ENCODE results near the gene GAST. TPM values are rescaled to one million over a fixed set of nuclear protein-coding genes. Genes with fewer than 3 reads are reported as not detected.

Gene GAST
- total RNA-seq, 1 experiment from 2014 or later = not detected

- BruUV-seq (replicated peaks) = no TSS peak
- H3K4me3 Mint-ChIP-seq (ENCODE audit: unreplicated experiment) = peak overlapping the region; percentile 94
- H3K27ac Mint-ChIP-seq (ENCODE audit: low read depth, unreplicated experiment) = no peak overlapping the region
- intact Hi-C loops (cut with micrococcal nuclease) = no loop called here
- no peak for TF ChIP-seq CTCF (IDR thresholded peaks at IDR 0.05; ENCODE audit: unreplicated experiment)
- no peaks in the 10 kb centered on the region for H3K27me3 Mint-ChIP-seq (ENCODE audit: insufficient read depth, unreplicated experiment)
- no peak for DNase-seq (ENCODE audit: unreplicated experiment)
- H3K4me1 Mint-ChIP-seq (ENCODE audit: insufficient read depth, unreplicated experiment) = peaks cover 6% of the 10 kb centered on the region
- CTCF ChIA-PET = interaction anchor here (0.7 to 2.0 kb wide), 6 partner anchors 12 to 802 kb away, joined by 4 to 6 read pairs (median 4); no protein-coding TSS in a partner anchor
- H3K36me3 Mint-ChIP-seq (ENCODE audit: insufficient read depth, unreplicated experiment) = peaks cover 72% of the 10 kb centered on the region
- H3K9me3 Mint-ChIP-seq (ENCODE audit: unreplicated experiment) = no peaks in the 10 kb centered on the region
- POLR2A ChIA-PET = interaction anchor here (0.6 to 5.2 kb wide), 19 partner anchors 11 to 872 kb away, joined by 3 to 136 read pairs (median 5); partner anchors contain the start of genes ACLY, HAP1 and JUP
Measured at GRCh38 chr17:41690497-41690896, 21.6 kb upstream of the GAST start.

DNA sequence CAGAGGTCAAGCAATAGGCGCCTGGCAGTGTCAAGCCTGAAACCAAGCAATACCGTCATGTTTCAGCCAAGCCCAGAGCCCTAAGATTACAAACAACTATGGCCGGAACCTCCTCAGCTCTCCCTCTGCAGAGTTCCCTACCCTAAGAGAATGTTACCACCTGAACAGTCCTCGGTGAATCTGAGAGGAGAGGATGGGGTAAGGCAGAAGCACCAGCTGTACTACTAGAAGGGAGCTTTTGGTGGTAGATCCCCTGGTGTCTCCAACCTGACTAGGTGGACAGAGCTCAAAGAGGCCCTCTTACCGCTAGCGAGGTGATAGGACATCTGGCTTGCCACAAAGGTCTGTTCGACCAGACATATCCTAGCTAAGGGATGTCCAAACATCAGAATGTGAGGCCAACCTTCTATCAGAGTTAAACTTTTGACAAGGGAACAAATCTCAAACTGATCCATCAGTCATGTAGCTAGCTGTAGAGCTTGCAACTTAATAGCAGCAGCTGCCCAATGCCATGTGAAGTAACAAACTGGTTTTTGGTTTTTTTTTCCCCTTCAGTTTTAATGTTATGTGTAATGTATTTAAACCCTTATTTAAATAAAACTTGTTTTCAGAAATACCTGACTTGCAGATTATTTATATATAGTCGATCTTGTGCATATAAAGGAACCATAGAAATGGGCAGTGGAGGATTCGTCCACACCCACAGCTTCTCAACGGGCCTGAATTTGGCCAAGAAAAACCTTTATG, 20.9 kb upstream of the GAST start:
- Mint-ChIP-seq H3K36me3 (ENCODE audit: insufficient read depth, unreplicated experiment) (peaks cover 73% of the 10 kb centered on the region), H3K27me3 (ENCODE audit: insufficient read depth, unreplicated experiment) (no peaks in the 10 kb centered on the region), H3K27ac (ENCODE audit: low read depth, unreplicated experiment) (no peak overlapping the region), H3K4me3 (ENCODE audit: unreplicated experiment) (peak overlapping the region; percentile 94), H3K9me3 (ENCODE audit: unreplicated experiment) (no peaks in the 10 kb centered on the region), H3K4me1 (ENCODE audit: insufficient read depth, unreplicated experiment) (peaks cover 6% of the 10 kb centered on the region)
- BruUV-seq (replicated peaks) = no TSS peak
- POLR2A ChIA-PET = interaction anchor here (0.6 to 5.2 kb wide), 16 partner anchors 12 to 1153 kb away, joined by 3 to 136 read pairs (median 4); partner anchors contain the start of genes JUP and KRT17
- intact Hi-C loops (cut with micrococcal nuclease) = no loop called here
- CTCF ChIA-PET = interaction anchor here (0.5 to 2.0 kb wide), 5 partner anchors 12 to 862 kb away, joined by 3 to 6 read pairs (median 4); partner anchors contain the start of gene HSD17B1
- no peak for DNase-seq (ENCODE audit: unreplicated experiment)
- TF ChIP-seq CTCF (IDR thresholded peaks at IDR 0.05; ENCODE audit: unreplicated experiment) = no peak

GRCh38 chr17:41692722-41693521, 19.2 kb upstream of the GAST start:
- peaks cover 2% of the 10 kb centered on the region for H3K4me1 Mint-ChIP-seq (ENCODE audit: insufficient read depth, unreplicated experiment)
- no TSS peak for BruUV-seq (replicated peaks)
- H3K36me3 Mint-ChIP-seq (ENCODE audit: insufficient read depth, unreplicated experiment) = peaks cover 73% of the 10 kb centered on the region
- intact Hi-C loops (cut with micrococcal nuclease) = no loop called here
- TF ChIP-seq CTCF (IDR thresholded peaks at IDR 0.05; ENCODE audit: unreplicated experiment) = no peak
- H3K4me3 Mint-ChIP-seq (ENCODE audit: unreplicated experiment) = no peak overlapping the region
- ChIA-PET CTCF (interaction anchor here (0.6 to 0.7 kb wide), 2 partner anchors 302 to 1593 kb away, joined by 4 read pairs; no protein-coding TSS in a partner anchor), POLR2A (interaction anchor here (0.6 to 5.2 kb wide), 6 partner anchors 10 to 139 kb away, joined by 3 to 136 read pairs (median 4); partner anchors contain the start of gene JUP)
- DNase-seq (ENCODE audit: unreplicated experiment) = peak; percentile 30
- H3K27ac Mint-ChIP-seq (ENCODE audit: low read depth, unreplicated experiment) = no peak overlapping the region
- no peaks in the 10 kb centered on the region for H3K9me3 Mint-ChIP-seq (ENCODE audit: unreplicated experiment)
- H3K27me3 Mint-ChIP-seq (ENCODE audit: insufficient read depth, unreplicated experiment) = no peaks in the 10 kb centered on the region

All from MCF 10A (cell line).